HG03575 (cell line): ENCODE measurements around the gene ALPK1.
A peak's percentile ranks its signal among the peaks of the same experiment; 100 is the strongest.
"Not testable (repeated sequence)": the region's sequence is repeated elsewhere in the genome, so short reads cannot be mapped to it uniquely, and the experiment has no call there.

ENCODE experiments used
- ATAC-seq: cut with Tn5 transposase; IDR thresholded peaks from one replicate; pipeline ENCODE4 v1.9.1; 2021; ENCODE audit not compliant: unreplicated experiment, insufficient number of reproducible peaks, low FRiP score; ENCODE audit errors: extremely low read depth

The ALPK1 gene

DNA sequence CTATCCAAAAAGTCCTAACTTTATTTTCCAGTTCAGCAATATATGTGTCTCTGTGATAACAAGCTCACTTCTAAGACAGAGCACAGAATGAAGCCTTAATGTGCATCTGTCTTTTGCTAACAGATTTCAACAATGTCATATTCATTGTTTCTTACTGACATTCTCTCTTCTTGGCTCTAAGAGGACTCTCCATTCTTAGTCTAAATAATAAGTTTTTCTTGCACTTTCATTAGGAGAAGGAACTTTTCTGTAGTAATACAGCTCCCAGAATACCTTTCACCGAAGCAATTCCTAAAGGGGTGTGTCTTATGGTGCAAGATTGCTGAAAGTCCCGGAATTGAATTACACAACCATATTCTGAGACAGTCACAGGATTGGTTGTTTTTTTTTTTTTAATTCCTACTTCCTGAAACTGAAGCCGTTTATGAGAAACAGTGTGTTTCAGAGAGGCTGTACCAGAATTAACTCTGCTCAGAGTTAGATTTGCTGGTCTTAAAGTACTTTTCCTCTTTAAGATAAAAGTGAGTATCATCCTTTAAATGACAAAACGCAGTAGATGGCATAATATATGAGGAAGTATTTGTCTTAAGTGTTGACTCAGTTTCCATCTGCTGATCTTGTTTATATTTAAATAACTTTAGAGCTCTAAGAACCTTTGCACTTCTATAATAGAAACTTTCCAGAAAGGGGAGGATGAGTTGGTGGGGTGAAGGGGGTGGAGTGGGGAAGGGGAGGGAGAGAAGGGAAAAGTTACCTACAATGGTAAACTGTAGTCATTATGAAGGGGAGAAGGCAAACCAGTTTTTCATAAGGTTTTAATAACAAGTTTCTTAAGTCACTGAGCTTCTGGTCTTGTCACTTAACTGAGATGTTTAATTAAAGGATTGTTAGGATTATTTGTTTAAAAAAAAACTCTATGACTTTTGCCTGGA is at the start of gene ALPK1:
TSS of gene ALPK1 (plus strand) at position 421 of the 932 bp plus-strand sequence.
- peak; percentile 76 for ATAC-seq

DNA sequence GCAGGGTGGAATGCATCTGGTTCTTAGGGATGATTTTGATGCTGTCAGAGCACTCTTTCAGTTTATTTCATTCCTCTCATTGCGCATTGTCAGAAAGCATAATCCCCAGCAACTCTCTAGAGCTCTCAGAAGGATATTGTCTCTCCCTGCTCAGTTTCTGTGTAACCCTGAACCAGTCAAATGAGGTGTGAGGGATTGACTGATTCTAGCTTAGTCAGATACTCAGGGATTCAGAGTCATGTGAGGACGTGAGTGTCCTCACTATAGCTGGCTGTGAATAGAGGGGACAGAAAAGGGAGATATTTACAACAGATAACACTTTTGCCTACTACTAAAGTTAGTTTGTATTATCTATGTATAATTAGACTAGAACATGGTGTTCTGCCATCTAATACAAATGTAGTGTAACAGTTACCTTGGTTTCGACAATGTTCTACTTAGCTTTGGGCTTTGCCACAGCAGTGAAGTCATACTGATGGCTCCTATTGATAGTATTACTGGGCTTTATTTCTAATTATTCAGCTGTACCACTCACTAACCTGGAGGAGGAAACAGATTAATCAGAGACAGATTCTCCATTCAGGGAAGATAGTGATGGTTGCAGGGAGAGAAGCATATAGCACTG is 46.0 kb upstream of the ALPK1 start:
- ATAC-seq, result no peak

DNA sequence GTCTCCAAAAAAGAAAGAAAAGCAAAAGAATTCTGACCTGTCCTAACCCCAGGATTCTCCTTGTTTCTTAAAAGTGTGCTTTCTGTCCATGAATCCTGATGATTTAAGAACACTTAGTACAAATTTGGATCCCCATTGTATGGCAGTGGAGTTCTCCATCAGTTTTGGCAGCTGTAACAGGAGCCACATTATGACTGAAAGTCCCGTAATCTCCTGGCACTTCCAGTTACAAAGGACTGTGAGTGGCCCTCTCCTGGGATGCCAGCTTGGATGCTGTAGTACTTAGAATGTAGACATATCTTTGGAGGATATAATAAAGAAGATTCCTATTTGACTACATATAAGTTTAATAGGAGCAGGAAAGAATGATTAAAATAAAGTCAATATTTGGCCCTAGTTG is 44.9 kb upstream of the ALPK1 start:
- ATAC-seq, result no peak

DNA sequence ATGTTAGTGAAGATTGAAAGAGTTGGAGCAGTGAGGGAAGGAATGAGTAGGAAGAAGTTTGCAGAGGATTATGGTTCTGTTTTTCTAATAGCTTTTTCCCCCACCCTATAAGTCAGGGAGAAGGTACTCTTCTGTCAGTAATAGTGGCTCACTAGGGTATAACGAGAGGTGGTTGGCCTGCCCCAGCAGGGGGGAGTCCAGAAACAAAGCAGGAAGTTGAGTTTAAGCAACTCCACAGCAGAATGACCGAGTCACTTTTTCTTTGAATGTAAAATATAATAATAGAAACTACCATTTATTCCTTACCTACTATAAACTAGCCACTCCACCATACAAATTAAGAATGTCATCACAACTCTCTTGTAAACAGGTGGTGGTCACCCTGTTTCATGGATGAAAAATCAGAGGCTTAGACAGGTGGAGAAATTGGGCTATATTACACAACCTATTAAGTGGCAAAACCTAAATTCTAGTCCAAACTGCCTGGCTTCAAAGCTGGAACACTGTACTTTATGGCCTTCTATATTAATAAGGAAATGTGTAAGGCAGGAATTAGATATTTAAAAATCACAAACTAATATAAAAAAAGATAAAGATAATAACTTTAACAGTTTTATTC is 43.7 kb upstream of the ALPK1 start:
- no peak for ATAC-seq

DNA sequence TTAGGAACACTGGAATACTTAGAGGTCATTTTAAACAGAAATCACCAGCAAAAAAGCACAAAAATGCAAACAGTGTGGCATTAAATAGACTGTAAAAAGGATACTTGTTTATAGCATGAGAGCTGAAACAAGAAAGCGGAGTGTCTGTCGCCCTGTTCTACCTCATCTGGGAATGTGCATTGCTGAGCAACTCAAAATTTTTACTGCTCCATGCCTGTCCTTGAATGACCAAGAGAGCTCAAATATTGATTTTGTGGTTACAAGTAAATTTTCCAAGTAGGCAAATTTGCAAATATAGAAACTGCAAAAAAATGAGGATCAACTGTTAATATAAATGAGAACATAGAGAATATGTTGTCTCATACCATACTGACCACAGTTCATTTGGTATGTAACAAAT is 40.1 kb upstream of the ALPK1 start:
- ATAC-seq, result no peak

DNA sequence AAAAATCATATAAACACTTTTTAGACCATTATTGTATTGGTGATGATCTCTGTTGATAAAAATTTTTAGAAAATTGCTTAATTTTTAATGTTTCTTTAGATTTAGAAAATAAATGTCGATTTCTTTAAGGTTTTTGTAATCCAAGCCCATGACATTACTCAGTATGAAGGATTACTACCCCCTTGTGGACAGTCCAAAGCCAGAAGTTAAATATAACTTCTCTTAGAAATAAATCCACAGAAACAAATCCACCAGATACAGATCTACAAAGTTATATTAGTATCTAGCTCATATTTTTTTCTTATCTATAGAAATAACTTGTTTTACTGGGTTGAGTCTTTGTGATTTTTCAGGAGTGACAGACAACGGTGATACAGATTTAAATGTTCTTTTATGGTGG is 30.3 kb upstream of the ALPK1 start:
- ATAC-seq, result no peak

DNA sequence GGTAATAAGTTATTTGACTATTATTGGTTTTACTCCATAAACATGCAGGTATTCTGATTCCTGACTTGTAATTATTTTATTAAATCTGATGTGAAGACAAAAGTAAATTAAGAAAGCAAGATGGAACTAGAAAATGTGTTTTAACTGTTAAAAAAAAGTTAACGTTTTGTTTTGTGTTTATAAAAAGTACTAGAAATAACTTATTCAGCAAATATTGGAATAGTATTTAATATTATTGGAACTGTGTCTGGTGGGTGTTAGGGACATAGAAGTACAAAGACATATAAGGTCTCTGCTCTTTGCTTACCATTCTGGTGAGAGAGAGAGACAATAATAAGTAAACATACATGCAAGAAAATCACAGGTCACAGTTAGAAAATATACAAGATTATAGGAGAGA is 27.1 kb upstream of the ALPK1 start:
- no peak for ATAC-seq

DNA sequence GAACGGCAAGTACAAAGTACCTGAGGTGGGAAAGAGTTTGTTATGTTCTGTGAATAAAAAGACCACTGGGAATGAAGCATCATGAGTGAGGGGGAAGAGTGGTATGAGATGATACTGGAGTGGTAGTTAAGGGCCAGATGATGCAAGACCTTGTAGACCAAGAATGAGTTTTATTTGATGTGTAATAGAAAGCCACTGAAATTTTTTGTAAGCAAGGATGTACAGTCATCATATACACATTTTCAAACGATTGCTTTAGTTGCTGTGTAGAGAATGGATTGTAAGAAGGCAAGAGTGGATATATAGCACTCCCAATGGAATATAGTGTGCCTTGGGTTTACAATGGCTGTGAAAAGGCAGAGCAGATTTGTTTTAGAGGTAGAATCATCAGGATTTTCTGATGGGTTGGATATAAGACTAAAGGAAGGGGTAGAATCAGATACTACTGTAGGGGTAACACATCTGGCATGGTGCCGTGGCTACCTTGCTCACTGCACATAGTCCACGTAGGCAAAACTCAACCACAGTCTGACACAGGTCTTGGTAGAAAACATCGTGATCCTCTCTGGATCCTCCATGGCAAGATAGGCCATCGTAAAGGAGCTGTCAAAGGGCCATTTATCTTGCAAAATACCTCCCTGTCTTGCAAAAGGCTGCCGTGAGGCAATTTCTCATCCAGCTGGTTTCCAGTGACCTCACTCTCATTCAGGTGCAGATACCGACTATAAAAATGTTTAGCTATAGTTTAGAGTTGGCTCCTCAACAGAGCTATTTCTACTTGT is 26.3 kb upstream of the ALPK1 start:
- ATAC-seq, result no peak

DNA sequence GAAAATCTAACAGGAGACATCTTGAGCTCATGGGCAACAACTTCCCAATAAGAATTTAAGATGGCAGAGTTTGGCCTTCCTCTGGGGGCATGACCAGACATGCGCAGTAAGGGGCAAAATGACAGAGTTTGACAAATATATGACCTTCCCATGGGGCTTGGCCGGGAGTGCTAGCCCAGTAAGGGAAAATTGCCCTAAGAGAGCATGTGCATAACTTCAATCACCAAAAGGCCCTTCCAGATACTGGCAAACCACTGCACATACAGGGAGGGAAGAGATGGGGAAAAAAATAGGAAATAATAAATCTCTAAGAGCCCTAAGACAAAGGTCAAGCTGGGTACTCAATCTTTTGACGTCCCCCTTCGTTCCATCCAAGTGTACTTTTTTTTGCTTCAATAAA is 24.9 kb upstream of the ALPK1 start:
- ATAC-seq, result no peak

DNA sequence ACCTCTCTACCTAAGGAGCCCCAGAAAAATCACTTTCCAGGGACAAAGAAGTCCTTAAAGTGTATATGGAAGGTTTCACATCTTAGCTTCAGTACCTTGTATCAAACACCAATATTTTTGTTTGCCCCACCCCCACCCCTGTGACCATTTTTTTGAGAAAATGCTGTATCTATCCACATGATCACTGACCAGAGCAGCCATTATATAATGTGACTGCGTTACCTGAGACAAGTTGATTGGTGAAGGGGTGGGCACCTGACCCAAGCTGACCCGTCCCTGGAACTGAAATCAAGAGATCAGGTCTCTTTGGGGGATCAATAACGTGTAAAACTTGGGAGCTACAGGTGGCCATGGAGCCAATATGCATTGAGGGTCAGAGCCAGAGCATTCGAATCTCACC is 22.2 kb upstream of the ALPK1 start:
- ATAC-seq, result no peak

DNA sequence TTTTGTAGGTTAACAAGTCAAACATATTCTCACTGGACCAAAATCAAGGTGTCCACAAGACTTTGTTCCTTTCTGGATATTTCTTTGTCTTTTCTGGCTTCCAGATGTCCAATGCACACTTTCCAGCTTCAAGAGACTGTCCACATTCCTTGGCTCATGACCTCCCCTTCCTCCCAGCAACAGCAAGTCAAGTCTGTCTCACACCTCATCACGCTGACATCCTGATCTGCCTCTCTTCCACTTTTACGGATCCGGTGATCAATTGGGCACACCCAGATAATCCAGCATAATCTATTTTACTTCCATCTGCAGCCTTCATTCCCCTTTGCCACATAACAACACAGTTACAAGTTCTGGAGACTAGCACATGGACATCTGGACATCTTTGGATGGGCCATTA is 21.1 kb upstream of the ALPK1 start:
- ATAC-seq, result no peak

DNA sequence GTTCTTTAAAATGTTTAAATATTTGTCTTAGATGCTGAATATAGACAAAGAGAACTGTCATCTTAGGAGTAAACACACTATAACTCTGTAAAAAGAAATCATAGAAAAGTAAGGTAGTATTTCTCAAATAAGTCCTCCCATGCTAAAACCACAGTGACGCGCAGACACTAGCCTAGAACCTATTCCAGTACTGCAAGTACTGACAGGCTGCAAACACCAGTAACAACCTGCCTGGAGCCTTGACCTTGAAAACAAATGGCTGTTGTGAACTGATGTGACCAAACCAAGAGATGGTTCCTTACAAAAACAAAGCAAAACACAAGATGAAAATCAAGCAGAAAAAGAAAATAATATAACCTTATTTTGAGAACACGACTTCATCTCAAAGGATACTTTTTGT is 19.9 kb upstream of the ALPK1 start:
- no peak for ATAC-seq

DNA sequence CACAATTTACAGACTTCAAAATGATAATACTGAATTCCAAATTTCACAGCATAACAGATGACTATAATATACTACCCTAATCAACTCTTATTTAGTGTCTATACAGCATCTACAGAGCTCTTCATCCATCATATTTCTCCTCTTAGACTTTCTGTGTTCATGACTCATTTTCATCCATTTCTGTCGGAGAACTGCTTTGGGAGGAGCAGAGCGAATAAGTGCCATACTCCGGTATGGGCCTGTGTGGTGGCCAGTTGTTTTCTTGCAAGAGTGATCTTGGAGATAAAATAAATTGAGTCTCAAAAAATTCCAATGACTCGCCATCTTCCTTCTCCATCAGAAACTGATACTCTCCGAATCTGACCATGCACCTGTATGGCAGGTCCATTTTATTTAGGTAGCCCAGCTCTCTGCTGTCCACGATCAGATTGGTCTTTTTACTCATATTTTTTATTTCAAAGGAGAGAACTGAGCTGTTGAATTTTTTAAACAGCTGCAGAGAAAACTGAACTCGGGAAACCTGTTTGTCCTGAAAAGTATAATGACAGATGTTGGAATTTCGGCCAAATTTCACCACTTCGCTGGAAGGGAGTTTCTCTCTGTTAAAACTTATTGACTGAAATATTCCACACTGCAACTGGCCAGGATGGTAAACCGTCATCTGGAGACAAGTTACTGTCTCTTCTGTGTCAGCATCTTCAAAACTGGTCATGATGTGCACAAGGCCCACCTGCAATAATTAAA is 19.3 kb upstream of the ALPK1 start:
- ATAC-seq, result no peak

DNA sequence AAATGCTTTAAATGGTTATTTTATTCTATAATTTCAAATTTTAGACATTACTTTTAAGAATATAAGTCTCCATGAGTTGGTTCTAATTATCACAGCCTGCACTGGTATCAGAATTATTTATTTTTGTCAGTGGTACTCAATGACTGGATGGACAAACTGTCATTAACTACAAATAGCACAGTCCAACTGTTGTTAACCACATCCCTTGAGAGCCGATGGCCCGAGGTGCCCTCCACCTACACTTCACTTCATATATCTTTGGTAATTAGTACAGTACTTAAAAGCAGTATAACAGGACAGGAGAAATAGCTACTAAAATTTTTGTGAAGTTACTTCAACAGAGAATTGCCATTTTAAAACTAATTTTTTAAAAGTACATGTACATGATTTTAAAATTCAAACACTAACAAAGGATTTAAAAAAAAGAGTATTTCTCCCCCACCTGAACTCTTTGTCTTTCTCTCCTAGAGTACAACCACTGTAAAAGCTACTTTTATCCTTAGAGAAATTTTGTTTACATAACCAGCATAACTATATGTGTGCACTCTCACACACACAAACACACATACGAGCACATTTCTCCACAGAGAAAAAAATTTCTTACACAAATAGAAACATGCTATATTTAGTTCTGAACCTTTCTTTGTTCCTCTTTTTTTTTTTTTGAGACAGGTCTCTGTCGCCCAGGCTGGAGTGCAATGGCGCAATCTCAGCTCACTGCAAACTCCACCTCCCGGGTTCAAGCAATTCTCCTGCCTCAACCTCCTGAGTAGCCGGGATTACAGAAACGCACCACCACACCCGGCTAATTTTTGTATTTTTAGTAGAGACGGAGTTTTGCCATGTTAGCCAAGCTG is 17.9 kb upstream of the ALPK1 start:
- ATAC-seq, result peak; percentile 58

DNA sequence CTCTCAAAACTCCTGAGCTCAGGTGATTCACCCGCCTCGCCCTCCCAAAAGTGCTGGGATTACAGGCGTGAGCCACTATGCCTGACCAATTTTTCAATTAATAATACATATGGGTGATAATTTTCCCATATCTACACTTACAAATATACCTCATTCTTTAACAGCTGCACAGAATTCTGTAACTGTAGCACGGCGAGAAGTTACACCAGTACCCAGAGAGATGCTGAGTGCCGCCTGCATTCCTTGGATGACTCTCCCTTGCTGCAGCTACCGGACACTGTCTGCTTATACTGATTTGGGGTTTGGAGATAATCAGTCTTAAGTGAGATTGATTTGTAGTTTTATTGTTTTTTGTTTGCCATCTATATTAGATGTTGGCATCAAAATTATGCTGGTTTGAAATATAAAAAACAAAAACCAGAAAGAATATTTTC is 17.3 kb upstream of the ALPK1 start:
- ATAC-seq, result no peak

DNA sequence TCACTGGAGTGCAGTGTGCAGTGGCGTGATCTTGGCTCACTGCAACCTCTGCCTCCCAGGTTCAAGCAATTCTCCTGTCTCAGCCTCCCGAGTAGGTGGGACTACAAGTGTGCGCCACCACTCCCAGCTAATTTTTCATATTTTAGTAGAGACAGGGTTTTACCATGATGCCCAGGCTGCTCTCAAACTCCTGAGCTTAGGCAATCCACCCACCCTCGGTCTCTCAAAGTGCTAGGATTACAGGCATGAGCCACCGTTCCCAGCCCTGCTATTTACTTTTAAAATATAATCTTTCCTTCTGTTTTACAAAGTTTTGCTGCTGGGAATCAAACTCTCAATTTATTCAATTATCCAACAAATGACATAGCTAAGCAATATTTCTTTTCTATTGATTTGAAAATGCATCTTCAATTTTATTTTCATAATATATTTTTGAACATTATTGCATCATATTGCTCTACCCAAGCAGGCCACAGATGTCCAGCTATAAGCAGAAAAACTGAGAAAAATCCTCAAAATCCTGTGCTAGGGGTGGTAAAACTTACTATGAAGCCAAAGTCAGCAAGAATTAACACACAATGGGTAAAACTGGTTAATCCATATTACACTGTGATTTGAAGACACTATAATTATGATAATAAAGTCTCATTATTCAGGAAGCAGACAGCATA is 16.6 kb upstream of the ALPK1 start:
- no peak for ATAC-seq

DNA sequence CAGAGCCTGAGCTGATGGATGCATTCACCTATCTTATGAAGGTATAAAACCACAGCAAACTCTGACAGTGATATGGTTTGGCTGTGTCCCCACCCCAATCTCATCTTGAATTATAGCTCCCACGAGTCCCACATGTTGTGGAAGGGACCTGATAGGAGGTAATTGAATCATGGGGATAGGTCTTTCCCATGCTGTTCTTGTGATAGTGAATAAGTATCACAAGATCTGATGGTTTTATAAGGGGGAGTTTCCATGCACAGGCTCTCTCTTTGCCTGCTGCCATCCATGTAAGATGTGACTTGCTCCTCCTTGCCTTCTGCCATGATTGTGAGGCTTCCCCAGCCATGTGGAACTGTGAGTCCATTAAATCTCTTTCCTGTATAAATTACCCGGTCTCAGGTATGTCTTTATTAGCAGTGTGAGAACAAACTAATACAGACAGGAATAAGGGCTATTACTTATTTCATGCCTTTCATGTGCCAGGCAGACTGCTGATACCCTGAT is 15.2 kb upstream of the ALPK1 start:
- ATAC-seq, result not testable (repeated sequence)
